Karpas-422 (cell line): Measurements from ENCODE around the gene SFI1. TPM values are rescaled to one million over a fixed set of nuclear protein-coding genes. Genes with fewer than 3 reads are reported as not detected.

ENCODE experiments used
- DNase-seq: peaks from one replicate; pipeline ENCODE4 v3.0.0-alpha.2; 2015
- H2AFZ ChIP-seq: fragments of 200-600 bp; sonication (generic); 2 replicates; pipeline ENCODE4 v1.6.1; 2014; ENCODE audit warnings: antibody characterized with exemption, low read length, mixed read lengths
- H3K27ac ChIP-seq: fragments of 200-600 bp; sonication (generic); 2 replicates; pipeline ENCODE4 v1.5.1; 2014; ENCODE audit warnings: mild to moderate bottlenecking, low read length, moderate library complexity
- H3K27me3 ChIP-seq: fragments of 200-600 bp; sonication (generic); 2 replicates; pipeline ENCODE4 v1.6.1; 2014; ENCODE audit warnings: low read length, mixed read lengths
- H3K36me3 ChIP-seq: fragments of 200-600 bp; sonication (generic); 2 replicates; pipeline ENCODE4 v1.6.1; 2014; ENCODE audit warnings: low read length, mixed read lengths; ENCODE audit not compliant: insufficient read depth
- H3K4me1 ChIP-seq: fragments of 200-600 bp; sonication (generic); 2 replicates; pipeline ENCODE4 v1.6.1; 2014; ENCODE audit warnings: mild to moderate bottlenecking, low read length, mixed read lengths
- H3K4me2 ChIP-seq: fragments of 200-600 bp; sonication (generic); 2 replicates; pipeline ENCODE4 v1.6.1; 2014; ENCODE audit warnings: low read length, low read depth, mild to moderate bottlenecking; ENCODE audit not compliant: poor library complexity, severe bottlenecking
- H3K4me3 ChIP-seq: fragments of 200-600 bp; sonication (generic); 2 replicates; pipeline ENCODE4 v1.5.1; 2014; ENCODE audit warnings: mild to moderate bottlenecking, antibody characterized with exemption, low read length, mixed read lengths
- H3K79me2 ChIP-seq: fragments of 200-600 bp; sonication (generic); 2 replicates; pipeline ENCODE4 v1.6.1; 2014; ENCODE audit warnings: mild to moderate bottlenecking, low read length, mixed read lengths
- H3K9ac ChIP-seq: fragments of 200-600 bp; sonication (generic); 2 replicates; pipeline ENCODE4 v1.6.0; 2014; ENCODE audit warnings: low read length
- H3K9me2 ChIP-seq: fragments of 200-600 bp; sonication (generic), shearing (Covaris generic); replicated peaks from 2 replicates; pipeline ENCODE4 v1.6.0; 2014; ENCODE audit warnings: mild to moderate bottlenecking, low read length, moderate library complexity; ENCODE audit not compliant: insufficient read depth
- H3K9me3 ChIP-seq: fragments of 300-700, 200-600 bp; sonication (generic); 2 replicates; pipeline ENCODE4 v1.6.1; 2014; ENCODE audit warnings: low read length, mixed read lengths
- H4K20me1 ChIP-seq: fragments of 200-600 bp; sonication (generic); 2 replicates; pipeline ENCODE4 v1.6.1; 2014; ENCODE audit warnings: mild to moderate bottlenecking, antibody characterized with exemption, low read length, low read depth; ENCODE audit not compliant: insufficient read depth
- total RNA-seq: library from RNA; depleted of rRNA; stranded (reverse); fragments of >200 nt; shearing (Covaris generic); gene quantifications from 2 replicates; pipeline ENCODE4 v1.2.3, GENCODE V29; 2014; ENCODE audit warnings: low replicate concordance

Gene SFI1
- total RNA-seq, 1 experiment from 2014 or later, result 43.2 TPM

- DNase-seq, result no peak
- Histone ChIP-seq H3K36me3 (peaks cover 10% of the 10 kb centered on the region; the same call in 1 of the 2 replicates), H3K9ac (no peak overlapping the region)
Measured at GRCh38 chr22:31605851-31606585, 109.7 kb downstream of the SFI1 start.

GRCh38 chr22:31607696-31608095 is 111.4 kb downstream of the SFI1 start:
- no peaks in the 10 kb centered on the region for H3K9me3 ChIP-seq
- H2AFZ ChIP-seq, result no peak overlapping the region
- no peak for DNase-seq
- no peak overlapping the region for H3K4me3 ChIP-seq
- no peaks in the 10 kb centered on the region for H3K27me3 ChIP-seq
- no peak overlapping the region for H3K9ac ChIP-seq
- H3K79me2 ChIP-seq, result no peaks in the 10 kb centered on the region
- H3K4me1 ChIP-seq, result no peaks in the 10 kb centered on the region
- H3K9me2 ChIP-seq, result no peaks in the 10 kb centered on the region
- no peaks in the 10 kb centered on the region for H4K20me1 ChIP-seq
- 0 out of 2 replicates have a peak, but pooled peaks cover 3% of the 10 kb centered on the region for H3K36me3 ChIP-seq
- no peak overlapping the region for H3K4me2 ChIP-seq
- no peak overlapping the region for H3K27ac ChIP-seq

More at GRCh38 chr22:31605851-31606585, 109.7 kb downstream of the SFI1 start:
- H3K9me3 ChIP-seq, result no peaks in the 10 kb centered on the region
- H3K9me2 ChIP-seq, result no peaks in the 10 kb centered on the region
- no peak overlapping the region for H3K4me3 ChIP-seq
- H2AFZ ChIP-seq, result no peak overlapping the region
- no peak overlapping the region for H3K4me2 ChIP-seq
- H3K4me1 ChIP-seq, result no peaks in the 10 kb centered on the region
- H3K27ac ChIP-seq, result no peak overlapping the region
- H3K79me2 ChIP-seq, result no peaks in the 10 kb centered on the region
- no peaks in the 10 kb centered on the region for H4K20me1 ChIP-seq
- H3K27me3 ChIP-seq, result no peaks in the 10 kb centered on the region

DNA sequence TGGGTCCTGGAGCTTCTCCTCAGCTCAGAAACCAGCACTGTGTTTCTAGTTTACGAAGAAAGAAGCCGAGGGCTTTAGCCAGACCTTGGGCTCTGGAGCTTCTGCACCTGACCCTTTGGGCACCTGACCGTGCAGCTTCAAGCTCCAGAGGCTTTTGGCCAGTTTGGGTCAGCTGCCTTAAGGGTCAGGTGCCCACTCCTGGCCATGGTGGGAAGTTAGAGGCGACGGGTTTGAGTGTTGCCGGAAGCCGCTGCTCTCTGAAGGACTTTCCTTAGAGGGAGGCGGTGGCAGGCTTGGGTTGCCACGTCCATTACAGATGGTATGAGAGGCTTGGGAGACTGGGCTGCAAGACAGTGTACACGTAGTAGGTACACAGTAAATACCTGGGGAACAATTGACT is 113.4 kb downstream of the SFI1 start:
- Histone ChIP-seq H4K20me1 (no peaks in the 10 kb centered on the region), H2AFZ (no peak overlapping the region), H3K4me2 (no peak overlapping the region), H3K36me3 (no peaks in the 10 kb centered on the region), H3K9me3 (no peaks in the 10 kb centered on the region), H3K4me1 (peaks cover 5% of the 10 kb centered on the region), H3K27ac (no peak overlapping the region), H3K27me3 (no peaks in the 10 kb centered on the region), H3K9ac (no peak overlapping the region), H3K4me3 (no peak overlapping the region), H3K9me2 (no peaks in the 10 kb centered on the region), H3K79me2 (no peaks in the 10 kb centered on the region)
- DNase-seq, result no peak

GRCh38 chr22:31610611-31611010 is 114.3 kb downstream of the SFI1 start:
- H3K4me3 ChIP-seq, result no peak overlapping the region
- no peaks in the 10 kb centered on the region for H3K36me3 ChIP-seq
- no peak overlapping the region for H3K9ac ChIP-seq
- H3K4me1 ChIP-seq, result peaks cover 5% of the 10 kb centered on the region
- no peaks in the 10 kb centered on the region for H3K27me3 ChIP-seq
- no peaks in the 10 kb centered on the region for H4K20me1 ChIP-seq
- no peaks in the 10 kb centered on the region for H3K79me2 ChIP-seq
- no peak overlapping the region for H2AFZ ChIP-seq
- no peak overlapping the region for H3K27ac ChIP-seq
- H3K4me2 ChIP-seq, result no peak overlapping the region
- DNase-seq, result no peak
- no peaks in the 10 kb centered on the region for H3K9me3 ChIP-seq
- no peaks in the 10 kb centered on the region for H3K9me2 ChIP-seq

GRCh38 chr22:31611061-31611760 is 114.9 kb downstream of the SFI1 start:
- no peak overlapping the region for H3K27ac ChIP-seq
- H2AFZ ChIP-seq, result no peak overlapping the region
- no peak overlapping the region for H3K4me2 ChIP-seq
- no peaks in the 10 kb centered on the region for H3K79me2 ChIP-seq
- no peak overlapping the region for H3K4me3 ChIP-seq
- no peaks in the 10 kb centered on the region for H3K36me3 ChIP-seq
- no peak overlapping the region for H3K9ac ChIP-seq
- no peaks in the 10 kb centered on the region for H3K9me3 ChIP-seq
- H4K20me1 ChIP-seq, result no peaks in the 10 kb centered on the region
- DNase-seq, result no peak
- no peaks in the 10 kb centered on the region for H3K27me3 ChIP-seq
- no peaks in the 10 kb centered on the region for H3K9me2 ChIP-seq
- peaks cover 5% of the 10 kb centered on the region for H3K4me1 ChIP-seq

- DNase-seq, result no peak
- Histone ChIP-seq H3K27ac (no peak overlapping the region), H3K4me2 (no peak overlapping the region), H3K27me3 (no peaks in the 10 kb centered on the region), H3K36me3 (peaks cover 6% of the 10 kb centered on the region; the same call in 1 of the 2 replicates), H2AFZ (no peak overlapping the region), H3K9ac (no peak overlapping the region), H3K4me3 (no peak overlapping the region), H3K9me3 (no peaks in the 10 kb centered on the region), H4K20me1 (no peaks in the 10 kb centered on the region), H3K9me2 (no peaks in the 10 kb centered on the region), H3K79me2 (no peaks in the 10 kb centered on the region), H3K4me1 (peaks cover 8% of the 10 kb centered on the region)
Measured at GRCh38 chr22:31612891-31613285, 116.6 kb downstream of the SFI1 start.

DNA sequence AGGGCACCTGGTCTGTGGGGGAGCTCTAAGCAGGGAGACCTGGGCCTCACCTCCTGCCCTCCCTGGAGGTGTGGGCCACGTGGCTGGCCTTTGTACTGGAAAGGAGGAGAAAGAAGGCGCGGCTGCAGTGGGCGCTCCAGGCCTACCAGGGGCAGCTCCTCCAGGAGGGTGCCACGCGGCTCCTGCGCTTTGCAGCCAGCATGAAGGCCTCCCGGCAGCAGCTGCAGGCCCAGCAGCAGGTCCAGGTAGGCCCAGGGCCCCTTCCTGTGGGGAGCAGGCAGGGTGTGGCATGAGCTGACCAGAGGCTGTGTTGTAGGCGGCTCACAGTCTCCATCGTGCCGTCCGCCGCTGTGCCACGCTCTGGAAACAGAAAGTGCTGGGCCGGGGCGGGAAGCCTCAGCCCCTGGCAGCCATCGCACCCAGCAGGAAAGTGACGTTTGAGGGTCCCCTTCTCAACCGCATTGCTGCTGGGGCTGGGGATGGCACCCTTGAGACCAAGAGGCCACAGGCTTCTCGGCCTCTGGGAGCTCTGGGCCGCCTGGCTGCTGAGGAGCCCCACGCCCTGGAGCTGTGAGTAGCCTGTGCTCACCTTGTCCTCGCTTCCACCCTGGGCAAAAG is 117.1 kb downstream of the SFI1 start:
- Histone ChIP-seq H3K9me2 (no peaks in the 10 kb centered on the region), H3K9me3 (no peaks in the 10 kb centered on the region), H3K4me3 (no peak overlapping the region), H3K36me3 (peaks cover 8% of the 10 kb centered on the region), H3K9ac (no peak overlapping the region), H3K4me1 (peaks cover 8% of the 10 kb centered on the region), H3K79me2 (no peaks in the 10 kb centered on the region), H2AFZ (no peak overlapping the region), H3K27me3 (no peaks in the 10 kb centered on the region), H3K4me2 (no peak overlapping the region), H3K27ac (no peak overlapping the region), H4K20me1 (no peaks in the 10 kb centered on the region)
- no peak for DNase-seq

DNA sequence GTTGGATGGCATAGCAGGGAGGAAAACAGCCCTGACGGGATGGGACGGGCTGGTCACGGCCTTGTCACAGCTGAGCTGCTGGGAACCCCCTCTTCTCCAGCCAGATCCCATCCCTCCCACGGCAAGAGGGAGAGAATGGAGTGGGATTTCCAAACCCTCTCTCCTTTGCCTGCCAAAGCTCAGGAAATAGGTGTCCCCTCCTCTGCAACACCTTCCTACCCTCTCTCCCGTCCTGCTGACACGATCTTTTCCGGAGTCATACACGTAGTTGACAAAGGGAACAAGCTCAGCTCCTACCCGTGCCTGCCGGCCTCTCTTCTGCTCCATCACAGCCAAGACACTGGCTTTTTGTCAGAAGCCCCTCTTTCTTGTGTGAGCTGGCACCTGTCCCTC is 117.6 kb downstream of the SFI1 start:
- DNase-seq, result no peak
- Histone ChIP-seq H4K20me1 (no peaks in the 10 kb centered on the region; the same call in 1 of the 2 replicates), H3K27me3 (no peaks in the 10 kb centered on the region), H3K9ac (no peak overlapping the region), H3K36me3 (peaks cover 13% of the 10 kb centered on the region), H3K9me2 (no peaks in the 10 kb centered on the region), H3K4me3 (no peak overlapping the region), H3K4me2 (no peak overlapping the region), H3K79me2 (no peaks in the 10 kb centered on the region), H3K4me1 (peaks cover 8% of the 10 kb centered on the region), H3K27ac (no peak overlapping the region), H2AFZ (no peak overlapping the region), H3K9me3 (no peaks in the 10 kb centered on the region)
